Thyroid gland (tissue), 4 donors: Measurements from ENCODE around the gene ZGRF1.

Experiments
- POLR2A ChIP-seq, 2 donors: fragments of 450-650 bp; IDR thresholded peaks; one replicate each; pipeline ENCODE4 v1.6.1; 2017; ENCODE audit warnings: antibody characterized with exemption in 2 of 2, mild to moderate bottlenecking in 2 of 2, moderate library complexity in 1 of 2
- TF ChIP-seq, protein P1 (sequence below), 6 experiments: fragments of 200-600 bp in 3 of 6; fragments of 450-650 bp in 3 of 6; sonication (generic) in 3 of 6; IDR thresholded peaks; one replicate each; pipeline ENCODE4 v1.5.1; 2016 to 2019; ENCODE audit warnings: antibody characterized with exemption in 6 of 6, mild to moderate bottlenecking in 2 of 6, inconsistent platforms in 1 of 6, moderate library complexity in 1 of 6

DNA sequence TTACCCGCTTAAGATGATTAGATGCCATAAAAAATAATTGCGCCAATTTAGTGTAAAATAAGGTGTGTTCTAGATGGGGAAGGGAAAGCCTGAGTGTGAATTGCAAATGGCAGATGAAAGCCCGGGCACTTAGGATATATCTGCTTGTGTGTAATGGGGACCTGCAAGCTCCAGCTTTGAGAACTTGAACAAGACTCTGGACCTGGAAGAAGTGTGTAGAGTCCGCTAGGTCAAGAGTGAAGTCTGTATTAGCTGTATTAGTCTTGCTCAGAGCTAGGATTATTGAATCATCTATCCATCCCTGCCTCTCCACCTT is 124.9 kb downstream of the ZGRF1 start:
- no peak for TF ChIP-seq POLR2A (IDR thresholded peaks at IDR 0.05)
- TF ChIP-seq, protein P1, sequence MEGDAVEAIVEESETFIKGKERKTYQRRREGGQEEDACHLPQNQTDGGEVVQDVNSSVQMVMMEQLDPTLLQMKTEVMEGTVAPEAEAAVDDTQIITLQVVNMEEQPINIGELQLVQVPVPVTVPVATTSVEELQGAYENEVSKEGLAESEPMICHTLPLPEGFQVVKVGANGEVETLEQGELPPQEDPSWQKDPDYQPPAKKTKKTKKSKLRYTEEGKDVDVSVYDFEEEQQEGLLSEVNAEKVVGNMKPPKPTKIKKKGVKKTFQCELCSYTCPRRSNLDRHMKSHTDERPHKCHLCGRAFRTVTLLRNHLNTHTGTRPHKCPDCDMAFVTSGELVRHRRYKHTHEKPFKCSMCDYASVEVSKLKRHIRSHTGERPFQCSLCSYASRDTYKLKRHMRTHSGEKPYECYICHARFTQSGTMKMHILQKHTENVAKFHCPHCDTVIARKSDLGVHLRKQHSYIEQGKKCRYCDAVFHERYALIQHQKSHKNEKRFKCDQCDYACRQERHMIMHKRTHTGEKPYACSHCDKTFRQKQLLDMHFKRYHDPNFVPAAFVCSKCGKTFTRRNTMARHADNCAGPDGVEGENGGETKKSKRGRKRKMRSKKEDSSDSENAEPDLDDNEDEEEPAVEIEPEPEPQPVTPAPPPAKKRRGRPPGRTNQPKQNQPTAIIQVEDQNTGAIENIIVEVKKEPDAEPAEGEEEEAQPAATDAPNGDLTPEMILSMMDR (IDR thresholded peaks at IDR 0.05), result no peak
